ENCODE results near the gene PLD2. TPM values are rescaled to one million over a fixed set of nuclear protein-coding genes. Genes with fewer than 3 reads are reported as not detected.

PLD2 gene
- total RNA-seq, 1 experiment from 2014 or later, result 24.3 TPM

DNA sequence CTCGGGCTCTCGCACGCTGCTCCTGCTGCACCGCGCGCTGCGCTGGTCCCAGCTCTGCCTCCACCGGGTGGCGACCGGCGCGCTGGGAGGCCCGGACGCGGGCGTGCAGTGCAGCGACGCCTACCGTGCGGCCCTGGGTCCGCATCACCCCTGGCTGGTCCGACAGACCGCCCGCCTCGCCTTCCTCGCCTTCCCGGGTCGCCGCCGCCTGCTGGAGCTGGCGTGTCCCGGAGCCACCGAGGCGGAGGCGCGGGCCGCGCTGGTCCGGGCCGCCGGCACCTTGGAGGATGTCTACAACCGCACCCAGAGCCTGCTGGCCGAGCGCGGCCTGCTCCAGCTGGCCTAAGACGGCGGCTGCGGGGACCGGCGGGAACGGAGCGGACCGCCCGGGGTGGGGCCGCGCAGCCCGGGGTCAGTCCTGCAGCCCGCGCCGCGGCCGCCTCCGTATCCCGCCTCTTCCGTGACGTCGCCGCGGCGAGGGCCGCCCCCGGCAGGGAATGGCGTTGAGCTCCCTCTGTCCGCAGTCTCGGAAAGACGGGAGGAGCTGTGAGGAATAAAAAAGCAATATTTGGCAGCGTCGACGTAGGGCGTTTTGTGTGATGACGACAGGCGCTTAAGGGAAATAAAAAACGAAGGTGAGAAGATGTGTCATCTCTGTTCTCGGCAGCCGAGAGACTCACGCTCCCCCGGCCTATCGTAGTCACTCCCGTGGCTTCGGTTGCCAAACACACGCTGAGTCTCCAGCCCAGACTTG lies 16.8 kb upstream of the PLD2 start:
- DNase-seq (peak; percentile 78), ATAC-seq (peak; percentile 81)
- ChIA-PET POLR2A (ENCODE audit: unreplicated experiment) (interaction anchor here (0.7 to 1.3 kb wide), 5 partner anchors 9 to 177 kb away, joined by 3 to 15 read pairs (median 4); partner anchors contain the start of gene SPAG7), CTCF (interaction anchor here (0.6 to 1.0 kb wide), 8 partner anchors 17 to 150 kb away, joined by 3 to 8 read pairs (median 4); partner anchors contain the start of genes ARRB2, MED11, PLD2 and RNF167)
- H3F3A ChIP-seq (ENCODE audit: low read length, unreplicated experiment), result no peaks in the 10 kb centered on the region
- H3K4me2 ChIP-seq (ENCODE audit: low read length), result peak overlapping the region; percentile 95
- H4K20me1 ChIP-seq (ENCODE audit: low read length), result no peaks in the 10 kb centered on the region
- H3K27me3 ChIP-seq (ENCODE audit: low read length), result no peaks in the 10 kb centered on the region
- peak overlapping the region; percentile 89 for H3K4me3 ChIP-seq (ENCODE audit: low read length)
- no peaks in the 10 kb centered on the region for H3K36me3 ChIP-seq (ENCODE audit: low read depth, low read length)
- peak overlapping the region; percentile 74 for H3K9ac ChIP-seq (ENCODE audit: low read length)
- no peaks in the 10 kb centered on the region for H3K9me3 ChIP-seq (ENCODE audit: low read length)
- peak overlapping the region; percentile 91 for H2AFZ ChIP-seq (ENCODE audit: low read length)
- intact Hi-C loops (cut with micrococcal nuclease), result no loop called here
- no peak for TF ChIP-seq EZH2 (IDR thresholded peaks at IDR 0.05; ENCODE audit: low read length, unreplicated experiment)
- TF ChIP-seq, protein P1, sequence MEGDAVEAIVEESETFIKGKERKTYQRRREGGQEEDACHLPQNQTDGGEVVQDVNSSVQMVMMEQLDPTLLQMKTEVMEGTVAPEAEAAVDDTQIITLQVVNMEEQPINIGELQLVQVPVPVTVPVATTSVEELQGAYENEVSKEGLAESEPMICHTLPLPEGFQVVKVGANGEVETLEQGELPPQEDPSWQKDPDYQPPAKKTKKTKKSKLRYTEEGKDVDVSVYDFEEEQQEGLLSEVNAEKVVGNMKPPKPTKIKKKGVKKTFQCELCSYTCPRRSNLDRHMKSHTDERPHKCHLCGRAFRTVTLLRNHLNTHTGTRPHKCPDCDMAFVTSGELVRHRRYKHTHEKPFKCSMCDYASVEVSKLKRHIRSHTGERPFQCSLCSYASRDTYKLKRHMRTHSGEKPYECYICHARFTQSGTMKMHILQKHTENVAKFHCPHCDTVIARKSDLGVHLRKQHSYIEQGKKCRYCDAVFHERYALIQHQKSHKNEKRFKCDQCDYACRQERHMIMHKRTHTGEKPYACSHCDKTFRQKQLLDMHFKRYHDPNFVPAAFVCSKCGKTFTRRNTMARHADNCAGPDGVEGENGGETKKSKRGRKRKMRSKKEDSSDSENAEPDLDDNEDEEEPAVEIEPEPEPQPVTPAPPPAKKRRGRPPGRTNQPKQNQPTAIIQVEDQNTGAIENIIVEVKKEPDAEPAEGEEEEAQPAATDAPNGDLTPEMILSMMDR (conservative IDR thresholded peaks at IDR 0.05; ENCODE audit: low read depth, low read length), result peak; percentile 59
- peak overlapping the region; percentile 77 for H3K27ac ChIP-seq (ENCODE audit: low read length)
- peaks cover 16% of the 10 kb centered on the region for H3K4me1 ChIP-seq (ENCODE audit: insufficient read depth, low read length)
- H3K79me2 ChIP-seq (ENCODE audit: low read length), result peaks cover 8% of the 10 kb centered on the region
- H3K9me2 ChIP-seq (replicated peaks; ENCODE audit: low read length), result no peaks in the 10 kb centered on the region
- BruUV-seq (replicated peaks), result no TSS peak

DNA sequence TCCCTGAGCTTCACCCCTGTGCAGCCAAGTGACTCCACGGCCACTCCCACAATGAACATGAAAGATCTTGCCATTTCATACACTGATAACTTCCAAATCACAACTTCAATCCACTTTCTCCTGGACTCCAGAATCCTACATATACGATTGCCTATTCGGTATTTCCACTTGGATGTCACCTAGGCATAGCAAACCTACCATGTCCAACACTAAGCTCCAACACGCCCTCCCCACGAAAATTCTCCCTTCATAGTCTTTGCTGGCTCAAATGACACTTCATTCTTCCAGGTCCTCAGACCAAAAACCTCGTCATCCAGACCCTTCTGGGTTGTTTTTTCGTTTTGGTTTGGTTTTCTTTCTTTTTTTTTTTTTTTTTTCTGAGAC lies 16.3 kb upstream of the PLD2 start:
- H2AFZ ChIP-seq (ENCODE audit: low read length), result peak overlapping the region; percentile 91
- peak overlapping the region; percentile 95 for H3K4me2 ChIP-seq (ENCODE audit: low read length)
- CTCF ChIA-PET, result interaction anchor here (0.6 to 1.0 kb wide), 7 partner anchors 16 to 149 kb away, joined by 3 to 8 read pairs (median 4); partner anchors contain the start of genes ARRB2, MED11, PLD2 and RNF167
- H3K9ac ChIP-seq (ENCODE audit: low read length), result peak overlapping the region; percentile 74
- POLR2A ChIA-PET (ENCODE audit: unreplicated experiment), result interaction anchor here (0.9 to 1.3 kb wide), 2 partner anchors 9 to 177 kb away, joined by 3 to 8 read pairs; partner anchors contain the start of gene SPAG7
- no peaks in the 10 kb centered on the region for H3K9me3 ChIP-seq (ENCODE audit: low read length)
- H3K79me2 ChIP-seq (ENCODE audit: low read length), result peaks cover 8% of the 10 kb centered on the region
- no peaks in the 10 kb centered on the region for H3K9me2 ChIP-seq (replicated peaks; ENCODE audit: low read length)
- no peaks in the 10 kb centered on the region for H3K27me3 ChIP-seq (ENCODE audit: low read length)
- peaks cover 14% of the 10 kb centered on the region for H3K4me1 ChIP-seq (ENCODE audit: insufficient read depth, low read length)
- no peaks in the 10 kb centered on the region for H3F3A ChIP-seq (ENCODE audit: low read length, unreplicated experiment)
- H3K4me3 ChIP-seq (ENCODE audit: low read length), result peak overlapping the region; percentile 89
- ATAC-seq, result no peak
- no peaks in the 10 kb centered on the region for H4K20me1 ChIP-seq (ENCODE audit: low read length)
- DNase-seq, result no peak
- intact Hi-C loops (cut with micrococcal nuclease), result no loop called here
- no TSS peak for BruUV-seq (replicated peaks)
- no peaks in the 10 kb centered on the region for H3K36me3 ChIP-seq (ENCODE audit: low read depth, low read length)
- TF ChIP-seq EZH2phosphoT487 (IDR thresholded peaks at IDR 0.05; ENCODE audit: borderline replicate concordance, low read length) (no peak), EZH2 (IDR thresholded peaks at IDR 0.05; ENCODE audit: low read length, unreplicated experiment) (no peak)
- TF ChIP-seq, protein P1 (conservative IDR thresholded peaks at IDR 0.05; ENCODE audit: low read depth, low read length), result no peak
- H3K27ac ChIP-seq (ENCODE audit: low read length), result peak overlapping the region; percentile 77

DNA sequence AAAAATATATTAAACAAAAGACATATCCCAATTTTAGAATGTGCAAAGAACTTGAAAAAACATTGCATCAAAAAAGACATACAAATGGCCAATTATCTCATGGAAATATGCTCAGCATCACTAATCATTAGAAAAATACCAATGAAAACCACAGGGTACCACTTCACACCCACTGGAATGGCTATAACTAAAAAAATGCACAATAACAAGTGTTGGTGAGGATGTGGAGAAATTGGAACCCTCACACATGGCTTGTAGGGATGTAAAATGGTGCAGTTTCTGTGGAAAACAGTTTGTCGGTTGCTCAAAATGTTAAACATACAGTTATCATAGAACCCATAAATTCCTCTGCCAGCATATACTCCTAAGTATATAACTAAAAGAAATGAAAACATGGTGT lies 11.8 kb upstream of the PLD2 start:
- no peaks in the 10 kb centered on the region for H3K9me2 ChIP-seq (replicated peaks; ENCODE audit: low read length)
- H4K20me1 ChIP-seq (ENCODE audit: low read length), result no peaks in the 10 kb centered on the region
- no TSS peak for BruUV-seq (replicated peaks)
- no peak overlapping the region for H3K9ac ChIP-seq (ENCODE audit: low read length)
- intact Hi-C loops (cut with micrococcal nuclease), result no loop called here
- CTCF ChIA-PET, result no interaction called here
- H3K36me3 ChIP-seq (ENCODE audit: low read depth, low read length), result peaks cover 5% of the 10 kb centered on the region; the same call in 1 of the 2 replicates
- POLR2A ChIA-PET (ENCODE audit: unreplicated experiment), result no interaction called here
- no peaks in the 10 kb centered on the region for H3K27me3 ChIP-seq (ENCODE audit: low read length)
- DNase-seq (no peak), ATAC-seq (no peak)
- H3K4me3 ChIP-seq (ENCODE audit: low read length), result peak overlapping the region; percentile 96; the same call in 1 of the 2 replicates
- peak overlapping the region; percentile 25; the same call in 1 of the 2 replicates for H3K4me2 ChIP-seq (ENCODE audit: low read length)
- H3K79me2 ChIP-seq (ENCODE audit: low read length), result peaks cover 20% of the 10 kb centered on the region
- H3F3A ChIP-seq (ENCODE audit: low read length, unreplicated experiment), result no peaks in the 10 kb centered on the region
- H3K9me3 ChIP-seq (ENCODE audit: low read length), result no peaks in the 10 kb centered on the region
- peaks cover 10% of the 10 kb centered on the region; the same call in 1 of the 2 replicates for H3K4me1 ChIP-seq (ENCODE audit: insufficient read depth, low read length)
- peak overlapping the region; percentile 73 for H2AFZ ChIP-seq (ENCODE audit: low read length)
- no peak overlapping the region for H3K27ac ChIP-seq (ENCODE audit: low read length)
- TF ChIP-seq EZH2phosphoT487 (IDR thresholded peaks at IDR 0.05; ENCODE audit: borderline replicate concordance, low read length), result no peak
- TF ChIP-seq, protein P1 (conservative IDR thresholded peaks at IDR 0.05; ENCODE audit: low read depth, low read length), result no peak
- TF ChIP-seq EZH2 (IDR thresholded peaks at IDR 0.05; ENCODE audit: low read length, unreplicated experiment), result no peak
